Endothelial cell (in vitro differentiated cells): Measurements from ENCODE around the gene TARP.
"Not testable (repeated sequence)": the region's sequence is repeated elsewhere in the genome, so short reads cannot be mapped to it uniquely, and the experiment has no call there.

Source experiments
- DNase-seq: peaks from one replicate; pipeline ENCODE4 v3.0.0; 2021; ENCODE audit warnings: low spot score
- H3K27ac Mint-ChIP-seq: one replicate; pipeline ENCODE4 v1.8.0; 2021; ENCODE audit warnings: mixed read lengths, inconsistent platforms; ENCODE audit not compliant: unreplicated experiment
- H3K27me3 Mint-ChIP-seq: one replicate; pipeline ENCODE4 v1.8.0; 2021; ENCODE audit warnings: mild to moderate bottlenecking, moderate library complexity, mixed read lengths, inconsistent platforms; ENCODE audit not compliant: unreplicated experiment
- H3K36me3 Mint-ChIP-seq: one replicate; pipeline ENCODE4 v1.8.0; 2021; ENCODE audit warnings: mild to moderate bottlenecking, low read depth, mixed read lengths, inconsistent platforms; ENCODE audit not compliant: unreplicated experiment
- H3K4me1 Mint-ChIP-seq: one replicate; pipeline ENCODE4 v1.8.0; 2021; ENCODE audit warnings: mild to moderate bottlenecking, mixed read lengths, inconsistent platforms; ENCODE audit not compliant: unreplicated experiment
- H3K4me3 Mint-ChIP-seq: one replicate; pipeline ENCODE4 v1.8.0; 2021; ENCODE audit warnings: mild to moderate bottlenecking, mixed read lengths, inconsistent platforms; ENCODE audit not compliant: unreplicated experiment
- H3K9me3 Mint-ChIP-seq: one replicate; pipeline ENCODE4 v1.8.0; 2021; ENCODE audit warnings: mixed read lengths, inconsistent platforms; ENCODE audit not compliant: unreplicated experiment
- CTCF ChIP-seq: fragments of 200-600 bp; sonication (generic); IDR thresholded peaks from one replicate; pipeline ENCODE4 v1.5.0; 2021; ENCODE audit warnings: antibody characterized with exemption; ENCODE audit not compliant: unreplicated experiment

TARP gene

GRCh38 chr7:38235606-38236005, 37.8 kb downstream of the TARP start:
- H3K36me3 Mint-ChIP-seq: peaks cover 13% of the 10 kb centered on the region
- no peak for TF ChIP-seq CTCF

GRCh38 chr7:38234759-38235158, 38.7 kb downstream of the TARP start:
- H3K4me1 Mint-ChIP-seq: peaks cover 20% of the 10 kb centered on the region
- H3K36me3 Mint-ChIP-seq: peaks cover 20% of the 10 kb centered on the region

More at GRCh38 chr7:38235606-38236005, 37.8 kb downstream of the TARP start:
- Mint-ChIP-seq H3K4me3 (no peak overlapping the region), H3K27ac (no peak overlapping the region), H3K27me3 (peaks cover 1% of the 10 kb centered on the region), H3K4me1 (peaks cover 20% of the 10 kb centered on the region), H3K9me3 (no peaks in the 10 kb centered on the region)
- no peak for DNase-seq

GRCh38 chr7:38232502-38233366, 40.7 kb downstream of the TARP start:
- H3K27ac Mint-ChIP-seq: peak overlapping the region; percentile 94
- peaks cover 23% of the 10 kb centered on the region for H3K36me3 Mint-ChIP-seq
- no peak for TF ChIP-seq CTCF
- no peak overlapping the region for H3K4me3 Mint-ChIP-seq
- H3K27me3 Mint-ChIP-seq: peaks cover 1% of the 10 kb centered on the region
- peak; percentile 26 for DNase-seq
- H3K9me3 Mint-ChIP-seq: no peaks in the 10 kb centered on the region
- H3K4me1 Mint-ChIP-seq: peaks cover 20% of the 10 kb centered on the region

More at GRCh38 chr7:38234759-38235158, 38.7 kb downstream of the TARP start:
- not testable (repeated sequence) for H3K4me3 Mint-ChIP-seq, DNase-seq, H3K9me3 Mint-ChIP-seq, H3K27ac Mint-ChIP-seq, H3K27me3 Mint-ChIP-seq

- no peaks in the 10 kb centered on the region for H3K27me3 Mint-ChIP-seq
- peaks cover 18% of the 10 kb centered on the region for H3K4me1 Mint-ChIP-seq
- no peak overlapping the region for H3K27ac Mint-ChIP-seq
- no peaks in the 10 kb centered on the region for H3K9me3 Mint-ChIP-seq
- H3K4me3 Mint-ChIP-seq: no peak overlapping the region
- peaks cover 23% of the 10 kb centered on the region for H3K36me3 Mint-ChIP-seq
- no peak for DNase-seq
- no peak for TF ChIP-seq CTCF
Observed at GRCh38 chr7:38229884-38230642, 43.4 kb downstream of the TARP start.

- DNase-seq: no peak
- TF ChIP-seq CTCF: no peak
- H3K9me3 Mint-ChIP-seq: no peaks in the 10 kb centered on the region
- no peaks in the 10 kb centered on the region for H3K27me3 Mint-ChIP-seq
- H3K27ac Mint-ChIP-seq: no peak overlapping the region
- no peak overlapping the region for H3K4me3 Mint-ChIP-seq
- H3K4me1 Mint-ChIP-seq: peaks cover 18% of the 10 kb centered on the region
- H3K36me3 Mint-ChIP-seq: peaks cover 25% of the 10 kb centered on the region
Observed at GRCh38 chr7:38229386-38229785, 44.0 kb downstream of the TARP start.
